NCI-H128 (cell line): ENCODE measurements around the gene EPB41.

ENCODE experiments used
- DNase-seq: peaks from one replicate; lab custom pipeline; 2025; ENCODE audit not compliant: unreplicated experiment; lab: John Stamatoyannopoulos, UW

The EPB41 gene

GRCh38 chr1:29162025-29162424, 247.7 kb downstream of the EPB41 start:
- no peak for DNase-seq

- DNase-seq = no peak
These were observed 248.2 kb downstream of the EPB41 start for GRCh38 chr1:29162476-29163138.

GRCh38 chr1:29164588-29164987, 250.2 kb downstream of the EPB41 start:
- no peak for DNase-seq

DNA sequence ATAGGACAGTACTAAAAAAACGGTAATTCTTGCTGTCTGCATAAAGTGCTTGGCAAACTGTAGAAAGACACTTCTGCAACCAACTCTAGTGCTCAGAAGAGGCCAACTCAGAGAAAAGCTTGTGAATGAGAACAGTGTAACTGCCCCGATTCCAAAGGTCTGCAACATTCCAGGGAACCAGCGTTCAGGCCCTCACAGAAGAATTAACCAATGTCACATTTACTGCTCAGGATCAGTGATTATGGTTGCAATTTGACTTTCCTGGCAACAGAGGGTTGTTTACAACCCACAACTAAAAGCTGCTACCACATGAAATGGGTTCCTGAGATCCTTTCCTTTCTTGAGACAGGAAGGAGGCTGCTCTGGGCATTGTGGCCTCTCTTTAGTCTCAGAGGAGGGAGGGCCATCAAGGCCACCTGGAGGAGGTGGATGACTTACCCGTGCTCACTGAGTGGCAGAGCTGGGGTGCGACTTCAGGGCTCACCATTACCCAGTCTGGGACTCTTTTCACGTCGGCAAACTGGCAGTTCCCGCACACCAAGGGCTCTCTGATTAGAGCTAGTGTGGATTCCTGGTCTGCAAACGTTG, 252.0 kb downstream of the EPB41 start:
- DNase-seq = no peak

GRCh38 chr1:29167904-29168303, 253.5 kb downstream of the EPB41 start:
- DNase-seq = no peak
